ACC112 (cell line): ENCODE data around the gene IL10RA.
"Not testable (repeated sequence)": the region's sequence is repeated elsewhere in the genome, so short reads cannot be mapped to it uniquely, and the experiment has no call there.

Source experiments
- H2AFZ ChIP-seq: fragments of 200-600 bp; sonication (generic); one replicate; pipeline ENCODE4 v1.6.0; 2017; ENCODE audit warnings: antibody characterized with exemption, low read length; ENCODE audit not compliant: unreplicated experiment
- H3K27ac ChIP-seq: fragments of 200-600 bp; sonication (generic); 2 replicates; pipeline ENCODE4 v1.5.1; 2014; ENCODE audit warnings: low read depth, mild to moderate bottlenecking, antibody characterized with exemption, low read length, moderate library complexity
- H3K27me3 ChIP-seq: fragments of 200-600 bp; sonication (generic); 2 replicates; pipeline ENCODE4 v1.6.1; 2014; ENCODE audit warnings: mild to moderate bottlenecking, antibody characterized with exemption, low read length, moderate library complexity, mixed read lengths; ENCODE audit not compliant: insufficient read depth
- H3K36me3 ChIP-seq: fragments of 200-600 bp; sonication (generic); 2 replicates; pipeline ENCODE4 v1.6.1; 2016; ENCODE audit warnings: mild to moderate bottlenecking, antibody characterized with exemption, low read length, moderate library complexity, mixed read lengths; ENCODE audit not compliant: insufficient read depth
- H3K4me1 ChIP-seq: fragments of 200-600 bp; sonication (generic); one replicate; pipeline ENCODE4 v1.6.1; 2016; ENCODE audit warnings: low read length, mixed read lengths; ENCODE audit not compliant: insufficient read depth, unreplicated experiment, control insufficient read depth
- H3K4me3 ChIP-seq: fragments of 200-600 bp; sonication (generic); 2 replicates; pipeline ENCODE4 v1.5.1; 2014; ENCODE audit warnings: mild to moderate bottlenecking, low read depth, low read length
- H3K79me2 ChIP-seq: fragments of 200-600 bp; sonication (generic); one replicate; pipeline ENCODE4 v1.6.0; 2016; ENCODE audit warnings: low read length; ENCODE audit not compliant: control insufficient read depth, unreplicated experiment, insufficient read depth

The IL10RA gene

GRCh38 chr11:117962826-117963225 lies 23.4 kb upstream of the IL10RA start:
- H3K79me2 ChIP-seq: no peaks in the 10 kb centered on the region
- peaks cover 38% of the 10 kb centered on the region for H3K27me3 ChIP-seq
- H2AFZ ChIP-seq: no peak overlapping the region
- H3K4me3 ChIP-seq: no peak overlapping the region
- H3K27ac ChIP-seq: no peak overlapping the region
- no peaks in the 10 kb centered on the region for H3K4me1 ChIP-seq
- H3K36me3 ChIP-seq: no peaks in the 10 kb centered on the region

- Histone ChIP-seq H3K4me3 (no peak overlapping the region), H3K27me3 (peaks cover 37% of the 10 kb centered on the region), H3K27ac (no peak overlapping the region), H3K4me1 (no peaks in the 10 kb centered on the region), H3K79me2 (no peaks in the 10 kb centered on the region), H2AFZ (no peak overlapping the region), H3K36me3 (no peaks in the 10 kb centered on the region)
Observed at GRCh38 chr11:117966908-117967307, 19.3 kb upstream of the IL10RA start.

- Histone ChIP-seq H3K4me3 (no peak overlapping the region), H3K4me1 (no peaks in the 10 kb centered on the region), H3K27me3 (peaks cover 29% of the 10 kb centered on the region), H3K79me2 (no peaks in the 10 kb centered on the region), H3K27ac (no peak overlapping the region), H2AFZ (no peak overlapping the region), H3K36me3 (no peaks in the 10 kb centered on the region)
Observed at GRCh38 chr11:117969160-117969991, 16.8 kb upstream of the IL10RA start.

- Histone ChIP-seq H3K4me3 (no peak overlapping the region), H2AFZ (no peak overlapping the region), H3K4me1 (no peaks in the 10 kb centered on the region), H3K36me3 (no peaks in the 10 kb centered on the region), H3K27me3 (peaks cover 29% of the 10 kb centered on the region), H3K79me2 (no peaks in the 10 kb centered on the region), H3K27ac (no peak overlapping the region)
Observed at GRCh38 chr11:117970400-117971024, 15.7 kb upstream of the IL10RA start.

- Histone ChIP-seq H3K4me3 (no peak overlapping the region), H3K27me3 (peaks cover 31% of the 10 kb centered on the region), H3K4me1 (no peaks in the 10 kb centered on the region), H2AFZ (no peak overlapping the region), H3K79me2 (no peaks in the 10 kb centered on the region), H3K36me3 (no peaks in the 10 kb centered on the region), H3K27ac (no peak overlapping the region)
Observed at GRCh38 chr11:117972044-117972443, 14.2 kb upstream of the IL10RA start.

GRCh38 chr11:117972629-117973502 lies 13.3 kb upstream of the IL10RA start:
- Histone ChIP-seq H3K4me3 (no peak overlapping the region), H3K27me3 (peaks cover 31% of the 10 kb centered on the region), H3K4me1 (no peaks in the 10 kb centered on the region), H3K36me3 (no peaks in the 10 kb centered on the region), H2AFZ (no peak overlapping the region), H3K27ac (no peak overlapping the region), H3K79me2 (no peaks in the 10 kb centered on the region)

- Histone ChIP-seq H3K27me3 (peaks cover 30% of the 10 kb centered on the region), H3K36me3 (no peaks in the 10 kb centered on the region), H3K4me1 (no peaks in the 10 kb centered on the region), H3K79me2 (no peaks in the 10 kb centered on the region), H3K27ac (no peak overlapping the region), H2AFZ (no peak overlapping the region), H3K4me3 (no peak overlapping the region)
Observed at GRCh38 chr11:117973503-117973860, 12.7 kb upstream of the IL10RA start.

- no peaks in the 10 kb centered on the region for H3K36me3 ChIP-seq
- H3K27me3 ChIP-seq: peaks cover 16% of the 10 kb centered on the region
- H3K4me3 ChIP-seq: no peak overlapping the region
- no peak overlapping the region for H2AFZ ChIP-seq
- no peak overlapping the region for H3K27ac ChIP-seq
- no peaks in the 10 kb centered on the region for H3K79me2 ChIP-seq
- H3K4me1 ChIP-seq: no peaks in the 10 kb centered on the region
Observed at GRCh38 chr11:117976445-117976844, 9.7 kb upstream of the IL10RA start.

- no peaks in the 10 kb centered on the region for H3K4me1 ChIP-seq
- no peaks in the 10 kb centered on the region for H3K36me3 ChIP-seq
- no peak overlapping the region for H3K27ac ChIP-seq
- no peak overlapping the region for H3K4me3 ChIP-seq
- H3K27me3 ChIP-seq: peaks cover 18% of the 10 kb centered on the region
- no peak overlapping the region for H2AFZ ChIP-seq
- H3K79me2 ChIP-seq: no peaks in the 10 kb centered on the region
Observed at GRCh38 chr11:117977029-117977428, 9.2 kb upstream of the IL10RA start.

GRCh38 chr11:117977612-117978264 lies 8.5 kb upstream of the IL10RA start:
- not testable (repeated sequence) for H3K36me3 ChIP-seq, H3K4me1 ChIP-seq, H3K79me2 ChIP-seq, H3K27ac ChIP-seq, H2AFZ ChIP-seq, H3K4me3 ChIP-seq
- H3K27me3 ChIP-seq: peaks cover 19% of the 10 kb centered on the region
